HG03060 (cell line): ENCODE results near the gene UBE2J2.

Experiments used
- ATAC-seq: cut with Tn5 transposase; IDR thresholded peaks from one replicate; pipeline ENCODE4 v1.9.1; 2021; ENCODE audit warnings: low read depth, moderate number of reproducible peaks; ENCODE audit not compliant: unreplicated experiment

The UBE2J2 gene

GRCh38 chr1:1310109-1310385 lies 36.4 kb upstream of the UBE2J2 start:
- no peak for ATAC-seq

- ATAC-seq = no peak
These were observed 35.8 kb upstream of the UBE2J2 start for GRCh38 chr1:1309251-1310108.

GRCh38 chr1:1308756-1309250 lies 35.1 kb upstream of the UBE2J2 start:
- ATAC-seq = no peak

- peak; percentile 39 for ATAC-seq
These were observed 34.5 kb upstream of the UBE2J2 start, which contains the start of the genes ACAP3 and PUSL1 for GRCh38 chr1:1307923-1308755. Gene ACAP3, minus strand, starts transcription at chr1:1307930. Its CDS starts 115 bp downstream, at chr1:1307815. Gene PUSL1, plus strand, starts transcription at chr1:1308597. Its CDS starts 47 bp downstream, at chr1:1308644.

- no peak for ATAC-seq
These were observed 33.7 kb upstream of the UBE2J2 start for GRCh38 chr1:1307261-1307922.

GRCh38 chr1:1306661-1307260 lies 33.1 kb upstream of the UBE2J2 start:
- no peak for ATAC-seq

- no peak for ATAC-seq
These were observed 32.5 kb upstream of the UBE2J2 start for GRCh38 chr1:1306070-1306660.

GRCh38 chr1:1305300-1306069 lies 31.8 kb upstream of the UBE2J2 start:
- no peak for ATAC-seq

GRCh38 chr1:1304331-1305299 lies 31.0 kb upstream of the UBE2J2 start:
- no peak for ATAC-seq

GRCh38 chr1:1303736-1304135 lies 30.1 kb upstream of the UBE2J2 start:
- no peak for ATAC-seq

- ATAC-seq = no peak
These were observed 29.4 kb upstream of the UBE2J2 start for GRCh38 chr1:1302951-1303509.

GRCh38 chr1:1302006-1302430 lies 28.4 kb upstream of the UBE2J2 start:
- ATAC-seq = no peak

GRCh38 chr1:1300352-1300739 lies 26.7 kb upstream of the UBE2J2 start:
- ATAC-seq = no peak

- ATAC-seq = no peak
These were observed 26.2 kb upstream of the UBE2J2 start for GRCh38 chr1:1299686-1300351.

GRCh38 chr1:1298861-1299685 lies 25.4 kb upstream of the UBE2J2 start:
- ATAC-seq = no peak

GRCh38 chr1:1297802-1298424 lies 24.3 kb upstream of the UBE2J2 start:
- no peak for ATAC-seq
